Right ventricle myocardium superior (tissue), 1 donor: Measurements from ENCODE around the gene CYTH1. TPM values are rescaled to one million over a fixed set of nuclear protein-coding genes. Genes with fewer than 3 reads are reported as not detected.
A peak's percentile ranks its signal among the peaks of the same experiment; 100 is the strongest.

Source experiments
- ATAC-seq: fragments of 200-7000 bp; cut with Tn5 transposase; one replicate; pipeline ENCODE4 v1.9.1; 2020; ENCODE audit warnings: mild to moderate bottlenecking; ENCODE audit not compliant: poor library complexity
- DNase-seq: peaks from one replicate; pipeline ENCODE4 v3.0.0-alpha.2; 2020
- intact Hi-C: fragments of 100-400 bp; cut with DNase I; formaldehyde crosslinking; loops from one replicate; pipeline ENCODE4 v1.11.2; 2022
- total RNA-seq: library from RNA; stranded (reverse); fragmentation: NEBNext Ultra II Directional; extraction: Animal tissue kit (Norgen Biotek cat#: 25700); gene quantifications from one replicate; pipeline ENCODE4 v1.2.1, GENCODE V29; 2021
- donor health status: DM: no; HTN: yes; CAD: no; lungs with severe emphysema.

The CYTH1 gene
- total RNA-seq, 1 donor from 2014 or later = 32.3 TPM

DNA sequence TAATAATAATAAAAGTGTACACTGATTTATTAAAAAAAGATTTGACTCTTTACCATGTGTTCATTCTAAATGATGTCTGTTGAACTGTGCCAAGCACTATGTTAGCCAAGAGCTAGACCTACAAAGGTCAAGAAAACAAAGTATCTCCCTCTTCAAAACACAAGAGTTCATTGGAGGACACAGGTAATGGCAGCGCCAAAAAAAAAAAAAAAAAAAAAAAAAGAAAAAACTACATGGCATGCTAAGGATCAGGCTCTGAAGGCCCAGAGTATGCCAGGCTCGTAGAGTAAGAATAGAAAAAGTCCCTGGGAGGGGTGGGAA lies 35.2 kb downstream of the CYTH1 start:
- no peak for DNase-seq
- ATAC-seq = peak; percentile 20
- intact Hi-C loops = loop anchor here (10.0 kb wide), 1 partner anchor 48 kb away; no protein-coding TSS in a partner anchor

GRCh38 chr17:78746263-78746948 lies 35.7 kb downstream of the CYTH1 start:
- DNase-seq = no peak
- ATAC-seq = peak; percentile 8
- intact Hi-C loops = loop anchor here (10.0 kb wide), 1 partner anchor 48 kb away; no protein-coding TSS in a partner anchor

GRCh38 chr17:78745407-78746088 lies 36.5 kb downstream of the CYTH1 start:
- ATAC-seq = no peak

GRCh38 chr17:78742901-78743300 lies 39.2 kb downstream of the CYTH1 start:
- no peak for ATAC-seq
- DNase-seq = no peak
- intact Hi-C loops = loop anchor here (10.0 kb wide), 1 partner anchor 52 kb away; no protein-coding TSS in a partner anchor

More at GRCh38 chr17:78745407-78746088, 36.5 kb downstream of the CYTH1 start:
- no peak for DNase-seq
- intact Hi-C loops = loop anchor here (10.0 kb wide), 1 partner anchor 49 kb away; no protein-coding TSS in a partner anchor

DNA sequence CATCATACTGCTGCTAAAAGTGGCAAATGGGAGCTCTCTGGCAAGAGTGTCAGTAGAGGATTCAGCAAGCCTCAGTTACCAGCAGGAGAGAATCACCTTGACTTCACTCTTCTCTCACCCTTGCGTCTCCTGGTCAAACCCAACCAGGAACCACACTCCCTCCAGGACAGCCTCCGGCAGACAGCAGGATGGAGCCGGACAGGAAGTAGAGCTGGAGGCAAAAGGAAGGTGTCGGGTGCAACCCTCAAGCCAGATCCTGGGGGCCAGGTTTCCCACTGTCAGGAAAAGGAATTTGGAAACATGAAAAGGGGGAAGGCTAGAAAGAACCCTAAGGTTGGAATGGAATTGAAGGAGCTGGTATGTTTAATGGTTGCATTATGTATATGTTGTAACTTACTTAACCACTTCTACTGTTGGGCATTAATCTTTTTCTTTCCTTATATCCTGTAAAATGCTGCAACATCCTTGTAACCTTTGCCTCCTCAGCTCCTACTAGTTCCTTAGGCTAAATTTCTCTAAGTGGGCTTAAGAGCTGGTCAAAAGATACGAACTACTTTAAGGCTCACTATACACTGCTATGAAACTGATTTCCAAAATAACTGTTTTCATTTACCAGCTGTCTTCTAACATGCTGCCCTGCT lies 40.3 kb downstream of the CYTH1 start:
- intact Hi-C loops = loop anchor here (10.0 kb wide), 1 partner anchor 53 kb away; no protein-coding TSS in a partner anchor
- ATAC-seq = no peak
- no peak for DNase-seq

DNA sequence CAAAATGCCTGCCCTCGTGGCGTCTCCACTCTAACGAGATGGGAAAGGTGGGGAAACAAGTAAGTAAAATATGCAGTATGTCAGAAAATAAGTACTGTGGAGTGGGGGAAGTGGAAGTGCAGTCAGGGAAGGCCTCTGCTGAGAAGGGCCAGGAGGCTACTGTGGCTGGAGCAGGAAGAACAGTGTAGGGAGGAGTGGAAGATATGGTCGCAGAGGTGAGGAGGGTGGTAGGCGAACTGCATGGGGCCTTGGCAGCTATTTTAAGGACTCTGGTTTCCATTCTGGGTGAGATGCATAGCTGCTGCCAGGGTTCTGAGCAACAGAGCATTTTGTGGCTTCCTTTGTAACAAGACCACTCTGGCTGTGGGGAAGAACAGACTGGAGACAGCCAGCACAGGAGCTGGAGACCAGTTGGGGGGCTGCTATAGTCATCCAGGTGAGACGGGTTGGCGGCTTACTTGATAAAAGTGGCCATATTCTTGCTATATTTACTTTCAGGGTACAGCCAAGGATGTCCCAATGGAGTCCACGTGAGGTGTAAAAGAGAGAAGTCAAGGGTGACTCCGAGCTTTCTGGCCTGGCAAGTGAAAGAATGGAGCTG lies 42.6 kb downstream of the CYTH1 start:
- ATAC-seq = peak; percentile 20
- intact Hi-C loops = no loop called here
- DNase-seq = no peak

DNA sequence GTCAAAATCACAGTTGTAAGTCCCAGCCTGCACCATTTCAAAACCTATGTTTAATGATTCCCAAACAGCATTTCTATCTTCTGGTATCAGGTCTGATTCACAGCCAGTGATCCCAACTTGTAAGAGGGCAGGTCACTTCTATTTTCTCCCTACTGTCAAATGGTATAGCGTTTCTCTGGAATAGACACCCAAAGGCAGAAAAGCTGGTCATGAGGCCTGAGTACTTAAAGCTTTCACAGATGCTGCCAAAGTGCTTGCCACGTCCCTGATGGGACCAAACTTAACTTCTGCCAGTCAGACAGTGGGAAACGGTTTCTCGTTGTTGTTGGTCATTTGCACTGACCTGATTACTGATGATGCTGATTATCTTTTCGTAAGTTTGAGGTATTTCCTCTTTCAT lies 43.4 kb downstream of the CYTH1 start:
- ATAC-seq = peak; percentile 44

GRCh38 chr17:78738278-78738677 lies 43.8 kb downstream of the CYTH1 start:
- no peak for ATAC-seq
- intact Hi-C loops = no loop called here
- DNase-seq = no peak

More for the DNA sequence above, 43.4 kb downstream of the CYTH1 start:
- no peak for DNase-seq
- intact Hi-C loops = no loop called here

GRCh38 chr17:78737332-78737731 lies 44.7 kb downstream of the CYTH1 start:
- ATAC-seq (no peak), DNase-seq (no peak)
- intact Hi-C loops = no loop called here

DNA sequence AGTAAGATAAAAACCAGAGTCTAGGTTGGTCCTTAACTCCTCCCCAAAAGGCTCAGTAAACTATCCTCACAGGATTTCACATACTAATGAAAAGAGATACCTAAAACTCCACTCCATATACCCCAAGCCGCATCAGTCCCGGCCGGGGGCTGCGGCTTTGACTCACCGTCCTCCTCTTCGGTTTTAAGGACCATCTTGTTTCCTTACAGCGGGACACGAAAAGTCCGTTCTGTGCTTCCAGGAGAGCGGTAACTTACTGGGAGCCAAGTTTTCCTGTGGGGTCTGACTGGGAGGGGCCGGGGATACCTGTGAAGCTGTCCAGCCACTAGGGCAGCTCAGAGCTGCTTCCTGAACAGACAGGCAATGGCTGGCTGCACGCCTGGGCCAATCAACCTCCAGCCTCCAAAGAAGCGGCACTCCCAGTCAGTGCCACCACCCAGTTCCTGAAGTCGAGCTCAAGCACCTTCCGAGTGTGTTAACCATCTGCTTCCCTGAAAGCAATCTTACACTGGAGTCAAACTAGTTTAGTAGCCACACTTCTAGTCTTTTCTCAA lies 45.5 kb downstream of the CYTH1 start:
- ATAC-seq = peak; percentile 72
- intact Hi-C loops = no loop called here

DNA sequence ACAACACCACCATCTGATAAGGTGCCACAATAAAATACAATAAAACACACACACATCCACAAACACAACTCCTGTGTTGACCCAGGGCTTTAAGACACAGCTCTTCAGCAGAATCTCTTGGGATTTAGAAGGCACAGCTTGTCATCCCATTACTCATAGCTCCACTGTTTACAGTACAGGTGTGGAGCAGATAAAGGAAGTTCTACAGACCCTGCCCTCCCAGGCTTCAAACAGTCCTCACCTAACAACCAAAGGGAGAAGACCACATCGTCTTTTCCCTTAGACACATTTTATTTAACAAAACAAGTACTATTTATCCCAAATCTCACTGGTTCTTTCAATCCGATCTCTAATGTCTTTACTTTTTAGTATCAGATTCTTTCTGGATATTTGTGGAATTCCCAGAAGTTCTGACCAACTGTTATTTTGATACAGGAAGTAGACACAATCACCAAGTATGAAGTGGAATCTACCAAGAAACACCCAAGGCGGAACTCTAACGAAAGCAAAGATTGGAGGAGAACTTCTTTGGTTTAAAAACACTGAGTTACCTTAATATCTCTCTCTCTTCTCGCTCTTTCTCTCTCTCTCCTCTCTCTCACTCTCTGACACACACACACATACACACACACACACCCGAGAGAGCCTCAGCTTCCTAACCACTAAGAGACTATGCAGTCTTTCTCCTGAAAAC lies 46.1 kb downstream of the CYTH1 start:
- no peak for ATAC-seq
- no peak for DNase-seq
- intact Hi-C loops = no loop called here

More for the DNA sequence above, 45.5 kb downstream of the CYTH1 start:
- DNase-seq = peak; percentile 85

DNA sequence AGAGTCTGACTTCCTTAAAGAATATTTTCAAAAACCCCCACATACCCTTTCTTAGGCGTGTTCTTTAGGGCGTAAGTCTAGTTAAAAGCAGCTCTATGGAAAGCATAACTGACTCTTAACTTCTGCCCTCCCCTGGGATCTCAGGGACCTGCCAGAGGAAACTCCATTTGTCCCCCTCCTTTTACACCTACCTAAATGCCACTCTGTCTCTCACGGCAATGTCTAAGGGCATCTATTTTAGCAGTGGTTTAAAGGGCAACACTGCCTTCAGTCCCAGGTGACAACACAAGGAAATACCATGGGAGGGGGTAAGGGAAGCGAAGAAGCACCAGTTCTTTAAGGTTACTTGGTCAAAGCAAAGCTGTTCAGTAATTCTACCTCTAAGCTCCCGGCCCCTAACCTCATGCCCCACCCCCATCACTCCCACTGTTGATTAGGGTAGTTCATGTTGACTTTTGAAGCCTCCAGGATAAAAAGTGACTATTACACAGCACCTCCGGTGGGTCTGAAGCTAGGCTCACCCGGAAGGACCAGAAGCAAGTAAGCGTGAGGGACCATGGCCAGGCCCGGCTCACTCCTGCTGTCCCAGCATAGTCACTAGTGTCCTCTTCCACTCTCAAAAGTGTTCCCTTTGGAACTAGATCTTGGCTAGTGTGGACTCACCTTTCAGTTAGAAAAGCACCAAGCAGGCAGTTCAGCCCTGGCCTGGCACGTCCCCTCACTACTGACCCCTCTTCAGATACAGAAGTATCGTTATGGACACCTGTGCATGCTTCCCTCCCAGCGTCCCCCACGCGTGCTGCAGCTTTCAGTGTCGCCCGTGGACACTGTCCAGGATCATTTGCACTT lies 47.1 kb downstream of the CYTH1 start:
- ATAC-seq (no peak), DNase-seq (no peak)
- intact Hi-C loops = no loop called here

GRCh38 chr17:78732354-78732753 lies 49.7 kb downstream of the CYTH1 start:
- DNase-seq = no peak
- intact Hi-C loops = no loop called here
- no peak for ATAC-seq

DNA sequence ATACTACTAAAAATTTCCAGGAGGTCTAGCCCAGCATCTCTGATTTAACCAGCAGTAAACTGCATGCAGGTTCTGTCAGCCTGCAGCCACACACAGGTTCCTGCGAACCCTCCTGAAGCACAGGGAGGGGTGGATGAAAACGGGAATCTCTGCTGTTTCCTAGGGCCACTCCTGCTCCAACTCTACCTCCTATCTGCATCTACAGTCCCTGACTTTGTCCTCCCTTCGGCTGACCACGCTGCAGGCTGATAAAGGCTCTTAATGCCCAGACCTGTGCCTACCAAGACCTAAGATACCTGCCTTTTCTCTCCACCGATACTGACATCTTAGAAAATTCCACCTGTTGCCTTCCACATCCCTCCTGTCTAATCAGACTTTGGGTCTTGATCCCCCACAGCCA lies 50.2 kb downstream of the CYTH1 start:
- ATAC-seq (no peak), DNase-seq (no peak)
- intact Hi-C loops = no loop called here

GRCh38 chr17:78729641-78730040 lies 52.4 kb downstream of the CYTH1 start:
- ATAC-seq (no peak), DNase-seq (no peak)
- intact Hi-C loops = no loop called here

DNA sequence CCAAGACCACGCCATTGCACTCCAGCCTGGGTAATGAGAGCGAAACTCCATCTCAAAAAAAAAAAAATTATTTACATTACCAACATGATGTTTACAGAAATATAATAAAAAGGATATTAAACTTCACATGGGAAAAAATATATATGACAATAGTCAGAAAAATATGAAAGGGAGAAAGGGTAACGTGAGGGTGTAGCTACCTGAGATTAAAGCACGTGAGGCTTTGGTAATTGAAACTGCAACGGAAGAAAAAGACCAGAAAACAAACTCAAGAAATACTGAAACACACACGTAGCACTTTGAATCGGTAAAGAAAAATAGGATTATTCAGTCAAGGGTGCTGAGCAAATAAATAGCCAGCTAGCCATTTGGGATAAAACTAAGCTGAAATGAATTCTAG lies 53.6 kb downstream of the CYTH1 start:
- ATAC-seq (no peak), DNase-seq (no peak)
- intact Hi-C loops = no loop called here

DNA sequence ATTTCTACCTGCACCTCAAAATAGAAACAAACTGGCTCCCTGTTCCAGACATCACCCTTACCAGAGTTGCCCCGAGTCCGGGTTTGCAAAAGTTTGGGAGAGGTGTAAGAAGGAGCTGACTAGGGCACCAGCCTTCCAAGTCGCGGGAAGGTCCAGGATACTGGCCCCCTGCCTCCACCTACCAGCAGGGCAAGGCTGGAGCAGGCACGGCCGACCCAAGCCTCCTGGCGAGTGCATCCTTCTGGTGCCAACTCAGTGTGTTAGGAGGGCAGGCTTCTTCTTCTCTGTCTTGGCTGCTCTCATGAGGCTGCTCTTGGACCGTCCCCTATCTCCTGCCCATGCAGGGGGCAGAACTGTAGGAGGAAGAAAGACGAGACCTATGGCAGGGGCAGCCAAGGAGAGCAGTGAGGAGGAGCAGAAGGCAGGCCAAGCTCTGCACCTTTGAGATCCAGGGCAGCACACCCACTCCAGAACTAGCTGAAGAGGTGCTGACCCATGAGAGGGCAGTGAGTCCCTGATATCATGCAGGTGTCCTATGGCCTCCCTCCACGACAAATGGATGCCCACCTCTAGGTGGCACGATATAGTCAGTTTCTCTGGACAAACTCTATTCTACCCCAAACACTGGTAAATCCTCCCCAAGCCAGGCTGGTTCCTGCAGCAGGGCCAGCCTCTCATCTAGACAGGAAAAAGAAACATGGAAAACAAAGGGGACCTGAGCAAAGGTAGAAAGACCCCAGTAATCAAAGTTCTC lies 54.4 kb downstream of the CYTH1 start:
- no peak for DNase-seq
- intact Hi-C loops = no loop called here
- ATAC-seq = no peak
